Measurements from ENCODE around the gene ZNF592.

DNA sequence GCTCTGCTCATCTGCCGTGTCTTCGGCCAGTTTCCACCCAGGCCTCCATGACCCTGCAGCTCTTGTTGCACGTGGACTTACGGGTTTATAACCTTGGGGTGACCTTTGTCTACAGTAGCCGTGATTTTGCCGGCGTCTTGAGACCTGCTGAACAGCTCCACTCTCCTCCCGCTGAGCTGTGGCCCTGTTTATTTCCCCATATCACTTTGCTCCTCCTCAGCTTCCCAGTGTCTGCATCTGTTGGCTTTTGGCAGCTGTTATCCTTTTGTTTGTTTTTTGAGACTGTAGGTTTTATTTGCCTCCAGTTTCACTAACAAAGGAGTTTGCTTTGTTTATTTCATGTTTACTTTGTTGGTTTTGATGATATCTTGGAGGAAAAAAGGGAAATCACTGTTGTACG is 106.7 kb downstream of the ZNF592 start:
- TF ChIP-seq, protein P1, sequence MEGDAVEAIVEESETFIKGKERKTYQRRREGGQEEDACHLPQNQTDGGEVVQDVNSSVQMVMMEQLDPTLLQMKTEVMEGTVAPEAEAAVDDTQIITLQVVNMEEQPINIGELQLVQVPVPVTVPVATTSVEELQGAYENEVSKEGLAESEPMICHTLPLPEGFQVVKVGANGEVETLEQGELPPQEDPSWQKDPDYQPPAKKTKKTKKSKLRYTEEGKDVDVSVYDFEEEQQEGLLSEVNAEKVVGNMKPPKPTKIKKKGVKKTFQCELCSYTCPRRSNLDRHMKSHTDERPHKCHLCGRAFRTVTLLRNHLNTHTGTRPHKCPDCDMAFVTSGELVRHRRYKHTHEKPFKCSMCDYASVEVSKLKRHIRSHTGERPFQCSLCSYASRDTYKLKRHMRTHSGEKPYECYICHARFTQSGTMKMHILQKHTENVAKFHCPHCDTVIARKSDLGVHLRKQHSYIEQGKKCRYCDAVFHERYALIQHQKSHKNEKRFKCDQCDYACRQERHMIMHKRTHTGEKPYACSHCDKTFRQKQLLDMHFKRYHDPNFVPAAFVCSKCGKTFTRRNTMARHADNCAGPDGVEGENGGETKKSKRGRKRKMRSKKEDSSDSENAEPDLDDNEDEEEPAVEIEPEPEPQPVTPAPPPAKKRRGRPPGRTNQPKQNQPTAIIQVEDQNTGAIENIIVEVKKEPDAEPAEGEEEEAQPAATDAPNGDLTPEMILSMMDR (IDR thresholded peaks at IDR 0.05), result no peak
- no peak for TF ChIP-seq ZFX (IDR thresholded peaks at IDR 0.05; ENCODE audit: borderline replicate concordance)
